Measurements from ENCODE around the gene NR3C2. TPM values are rescaled to one million over a fixed set of nuclear protein-coding genes. Genes with fewer than 3 reads are reported as not detected.

The NR3C2 gene
- total RNA-seq, 1 experiment from 2014 or later, result 2.8 TPM

DNA sequence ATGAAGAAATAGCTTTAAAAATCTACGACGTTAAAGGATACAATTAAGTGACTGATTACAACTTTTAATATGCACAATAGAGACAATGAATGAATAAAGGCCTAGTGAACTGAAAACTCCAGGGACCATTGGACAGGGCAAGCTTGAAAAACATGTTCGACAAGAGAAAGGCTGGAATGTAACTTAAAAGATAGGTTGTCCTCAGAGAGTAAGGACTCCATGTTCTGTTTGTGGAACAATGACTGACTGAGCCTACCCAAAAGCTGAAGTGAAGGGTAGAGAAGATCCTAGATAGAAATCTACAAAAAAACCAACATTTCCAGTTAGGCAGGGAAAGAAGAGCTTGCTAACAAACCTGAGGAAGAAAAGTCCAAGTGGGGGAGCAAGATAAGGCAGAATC, 173.4 kb downstream of the NR3C2 start:
- Histone ChIP-seq H3K9ac (ENCODE audit: low read length) (no peak overlapping the region), H3K36me3 (ENCODE audit: low read depth, low read length) (no peaks in the 10 kb centered on the region), H3K9me3 (ENCODE audit: low read length) (no peaks in the 10 kb centered on the region), H3F3A (ENCODE audit: low read length, unreplicated experiment) (no peaks in the 10 kb centered on the region), H3K9me2 (replicated peaks; ENCODE audit: low read length) (no peaks in the 10 kb centered on the region), H3K4me1 (ENCODE audit: insufficient read depth, low read length) (peaks cover 7% of the 10 kb centered on the region; the same call in 1 of the 2 replicates), H3K79me2 (ENCODE audit: low read length) (no peaks in the 10 kb centered on the region), H3K4me2 (ENCODE audit: low read length) (no peak overlapping the region), H3K4me3 (ENCODE audit: low read length) (no peak overlapping the region), H3K27me3 (ENCODE audit: low read length) (no peaks in the 10 kb centered on the region), H4K20me1 (ENCODE audit: low read length) (no peaks in the 10 kb centered on the region), H2AFZ (ENCODE audit: low read length) (no peak overlapping the region), H3K27ac (ENCODE audit: low read length) (no peak overlapping the region)
- ChIA-PET POLR2A (ENCODE audit: unreplicated experiment) (no interaction called here), CTCF (no interaction called here)
- no peak for ATAC-seq
- BruUV-seq (replicated peaks), result no TSS peak
- TF ChIP-seq, protein P1, sequence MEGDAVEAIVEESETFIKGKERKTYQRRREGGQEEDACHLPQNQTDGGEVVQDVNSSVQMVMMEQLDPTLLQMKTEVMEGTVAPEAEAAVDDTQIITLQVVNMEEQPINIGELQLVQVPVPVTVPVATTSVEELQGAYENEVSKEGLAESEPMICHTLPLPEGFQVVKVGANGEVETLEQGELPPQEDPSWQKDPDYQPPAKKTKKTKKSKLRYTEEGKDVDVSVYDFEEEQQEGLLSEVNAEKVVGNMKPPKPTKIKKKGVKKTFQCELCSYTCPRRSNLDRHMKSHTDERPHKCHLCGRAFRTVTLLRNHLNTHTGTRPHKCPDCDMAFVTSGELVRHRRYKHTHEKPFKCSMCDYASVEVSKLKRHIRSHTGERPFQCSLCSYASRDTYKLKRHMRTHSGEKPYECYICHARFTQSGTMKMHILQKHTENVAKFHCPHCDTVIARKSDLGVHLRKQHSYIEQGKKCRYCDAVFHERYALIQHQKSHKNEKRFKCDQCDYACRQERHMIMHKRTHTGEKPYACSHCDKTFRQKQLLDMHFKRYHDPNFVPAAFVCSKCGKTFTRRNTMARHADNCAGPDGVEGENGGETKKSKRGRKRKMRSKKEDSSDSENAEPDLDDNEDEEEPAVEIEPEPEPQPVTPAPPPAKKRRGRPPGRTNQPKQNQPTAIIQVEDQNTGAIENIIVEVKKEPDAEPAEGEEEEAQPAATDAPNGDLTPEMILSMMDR (conservative IDR thresholded peaks at IDR 0.05; ENCODE audit: low read depth, low read length), result no peak
- TF ChIP-seq EZH2phosphoT487 (IDR thresholded peaks at IDR 0.05; ENCODE audit: borderline replicate concordance, low read length), result no peak
- TF ChIP-seq EZH2 (IDR thresholded peaks at IDR 0.05; ENCODE audit: low read length, unreplicated experiment), result no peak
- no peak for DNase-seq
- intact Hi-C loops (cut with micrococcal nuclease), result loop anchor here (10.0 kb wide), 2 partner anchors 156 to 254 kb away; no protein-coding TSS in a partner anchor

DNA sequence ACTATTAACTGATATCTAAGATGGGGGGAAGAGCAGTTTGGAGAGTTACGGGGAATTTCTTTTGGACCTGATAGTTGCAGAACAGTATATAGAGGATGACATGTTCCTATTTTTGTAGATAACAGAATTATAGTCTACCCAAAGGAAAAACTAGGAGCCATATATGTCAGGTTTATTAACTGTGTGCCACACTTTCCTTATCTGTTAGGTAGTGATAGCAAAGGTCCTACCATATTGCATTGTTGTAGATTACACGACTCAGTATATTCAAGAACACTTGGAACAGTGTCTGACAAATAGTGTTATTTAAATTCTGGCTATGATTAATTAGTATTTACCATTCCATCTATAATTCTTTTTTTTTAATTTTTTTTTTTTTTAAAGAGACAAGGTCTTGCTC, 175.3 kb downstream of the NR3C2 start:
- BruUV-seq (replicated peaks), result no TSS peak
- H3K27me3 ChIP-seq (ENCODE audit: low read length), result no peaks in the 10 kb centered on the region
- H3F3A ChIP-seq (ENCODE audit: low read length, unreplicated experiment), result no peaks in the 10 kb centered on the region
- ATAC-seq (no peak), DNase-seq (no peak)
- no peak overlapping the region for H3K4me2 ChIP-seq (ENCODE audit: low read length)
- ChIA-PET POLR2A (ENCODE audit: unreplicated experiment) (no interaction called here), CTCF (no interaction called here)
- H2AFZ ChIP-seq (ENCODE audit: low read length), result no peak overlapping the region
- no peaks in the 10 kb centered on the region for H3K36me3 ChIP-seq (ENCODE audit: low read depth, low read length)
- H4K20me1 ChIP-seq (ENCODE audit: low read length), result no peaks in the 10 kb centered on the region
- H3K9me3 ChIP-seq (ENCODE audit: low read length), result no peaks in the 10 kb centered on the region
- TF ChIP-seq EZH2phosphoT487 (IDR thresholded peaks at IDR 0.05; ENCODE audit: borderline replicate concordance, low read length), result no peak
- TF ChIP-seq EZH2 (IDR thresholded peaks at IDR 0.05; ENCODE audit: low read length, unreplicated experiment), result no peak
- TF ChIP-seq, protein P1 (conservative IDR thresholded peaks at IDR 0.05; ENCODE audit: low read depth, low read length), result no peak
- intact Hi-C loops (cut with micrococcal nuclease), result loop anchor here (10.0 kb wide), 2 partner anchors 158 to 252 kb away; no protein-coding TSS in a partner anchor
- H3K79me2 ChIP-seq (ENCODE audit: low read length), result no peaks in the 10 kb centered on the region
- no peaks in the 10 kb centered on the region for H3K9me2 ChIP-seq (replicated peaks; ENCODE audit: low read length)
- peaks cover 13% of the 10 kb centered on the region; the same call in 1 of the 2 replicates for H3K4me1 ChIP-seq (ENCODE audit: insufficient read depth, low read length)
- H3K4me3 ChIP-seq (ENCODE audit: low read length), result no peak overlapping the region
- H3K27ac ChIP-seq (ENCODE audit: low read length), result no peak overlapping the region
- H3K9ac ChIP-seq (ENCODE audit: low read length), result no peak overlapping the region

DNA sequence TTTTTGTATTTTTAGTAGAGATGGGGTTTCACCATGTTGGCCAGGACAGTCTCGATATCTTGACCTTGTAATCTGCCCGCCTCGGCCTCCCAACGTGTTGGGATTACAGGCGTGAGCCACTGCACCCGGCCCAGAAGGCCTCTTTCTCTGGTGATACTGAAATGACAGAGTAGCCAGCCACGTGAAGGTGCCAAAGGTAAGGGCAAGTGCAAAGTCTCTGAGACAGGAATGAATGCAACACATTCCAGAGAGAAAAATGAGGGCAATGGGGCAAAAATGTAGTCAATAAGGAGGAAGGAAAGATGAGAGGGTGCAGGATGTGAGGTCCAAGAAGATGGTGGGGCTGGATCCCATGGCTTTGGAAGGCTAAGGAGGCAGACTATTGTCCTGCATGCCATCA, 176.0 kb downstream of the NR3C2 start:
- intact Hi-C loops (cut with micrococcal nuclease), result loop anchor here (10.0 kb wide), 2 partner anchors 159 to 251 kb away; no protein-coding TSS in a partner anchor
- Histone ChIP-seq H3K27ac (ENCODE audit: low read length) (no peak overlapping the region), H3K4me1 (ENCODE audit: insufficient read depth, low read length) (peaks cover 19% of the 10 kb centered on the region), H2AFZ (ENCODE audit: low read length) (no peak overlapping the region), H3K4me3 (ENCODE audit: low read length) (no peak overlapping the region), H3K36me3 (ENCODE audit: low read depth, low read length) (no peaks in the 10 kb centered on the region), H3K9me3 (ENCODE audit: low read length) (no peaks in the 10 kb centered on the region), H4K20me1 (ENCODE audit: low read length) (no peaks in the 10 kb centered on the region), H3K27me3 (ENCODE audit: low read length) (no peaks in the 10 kb centered on the region), H3K9me2 (replicated peaks; ENCODE audit: low read length) (no peaks in the 10 kb centered on the region), H3K79me2 (ENCODE audit: low read length) (no peaks in the 10 kb centered on the region), H3F3A (ENCODE audit: low read length, unreplicated experiment) (no peaks in the 10 kb centered on the region), H3K9ac (ENCODE audit: low read length) (no peak overlapping the region), H3K4me2 (ENCODE audit: low read length) (no peak overlapping the region)
- ATAC-seq (no peak), DNase-seq (no peak)
- POLR2A ChIA-PET (ENCODE audit: unreplicated experiment), result no interaction called here
- CTCF ChIA-PET, result no interaction called here
- TF ChIP-seq EZH2phosphoT487 (IDR thresholded peaks at IDR 0.05; ENCODE audit: borderline replicate concordance, low read length) (no peak), EZH2 (IDR thresholded peaks at IDR 0.05; ENCODE audit: low read length, unreplicated experiment) (no peak)
- TF ChIP-seq, protein P1 (conservative IDR thresholded peaks at IDR 0.05; ENCODE audit: low read depth, low read length), result no peak
- BruUV-seq (replicated peaks), result no TSS peak
